H1 (cell line): Measurements from ENCODE around the gene DCDC1. TPM values are rescaled to one million over a fixed set of nuclear protein-coding genes. Genes with fewer than 3 reads are reported as not detected.

Source experiments
- CTCF ChIA-PET: fragments of 300-600 bp; sonication (Branson Sonifier 250); formaldehyde crosslinking; loops from one replicate; lab custom pipeline; 2021; ENCODE audit not compliant: partially characterized antibody; lab: Charles Lee
- POLR2A ChIA-PET: fragments of 300-600 bp; sonication (Branson Sonifier 250); formaldehyde crosslinking; loops from one replicate; lab custom pipeline; 2021; ENCODE audit warnings: inconsistent platforms; ENCODE audit not compliant: partially characterized antibody; lab: Charles Lee
- DNase-seq, 2 experiments: peaks; one replicate each; pipeline versions ENCODE4 v3.0.0 to v3.0.0-alpha.2; 2010 to 2022; ENCODE audit warnings: low spot score in 2 of 2, low read depth in 1 of 2, mixed read lengths in 1 of 2
- FAIRE-seq: peaks from 2 replicates; lab custom pipeline; 2011; peaks lifted over from hg19 to GRCh38; lab: Jason Lieb, UNC
- H2AFZ ChIP-seq: 2 replicates; pipeline ENCODE4 v1.8.1; 2012; ENCODE audit warnings: low read length, inconsistent platforms
- H2AK5ac ChIP-seq: 2 replicates; pipeline ENCODE4 v1.6.1; 2013; ENCODE audit warnings: low read depth, low read length
- H2BK120ac ChIP-seq: replicated peaks from 2 replicates; pipeline ENCODE3; 2013; ENCODE audit warnings: low read depth, low read length, inconsistent platforms
- H2BK12ac ChIP-seq: 2 replicates; pipeline ENCODE4 v1.6.1; 2013; ENCODE audit warnings: low read depth, low read length
- H2BK15ac ChIP-seq: 2 replicates; pipeline ENCODE4 v1.6.1; 2013; ENCODE audit warnings: low read length
- H2BK20ac ChIP-seq: 2 replicates; pipeline ENCODE4 v1.6.1; 2013; ENCODE audit warnings: low read length
- H2BK5ac ChIP-seq: 2 replicates; pipeline ENCODE4 v1.6.1; 2013; ENCODE audit warnings: low read depth, low read length
- H3K14ac ChIP-seq: 2 replicates; pipeline ENCODE4 v1.6.1; 2013; ENCODE audit warnings: inconsistent platforms; ENCODE audit not compliant: insufficient read length
- H3K18ac ChIP-seq: 2 replicates; pipeline ENCODE4 v1.6.1; 2013; ENCODE audit warnings: low read length; ENCODE audit errors: extremely low read depth
- H3K23ac ChIP-seq: 2 replicates; pipeline ENCODE4 v1.6.1; 2013; ENCODE audit warnings: inconsistent platforms; ENCODE audit not compliant: insufficient read length
- H3K23me2 ChIP-seq: 2 replicates; pipeline ENCODE4 v1.6.1; 2013; ENCODE audit warnings: low read depth, low read length
- H3K27ac ChIP-seq: 2 replicates; pipeline ENCODE4 v1.6.1; 2011; ENCODE audit warnings: low read depth, low read length, inconsistent platforms
- H3K27me3 ChIP-seq, 4 experiments: replicated peaks in 1 of 4; 1 replicate in 1 of 4; 2 replicates in 3 of 4; pipeline versions ENCODE4 v1.6.1 to v1.8.1; 2011 to 2013; ENCODE audit warnings: low read length in 3 of 4, mild to moderate bottlenecking in 3 of 4, inconsistent platforms in 2 of 4, mixed read lengths in 2 of 4, moderate library complexity in 1 of 4; ENCODE audit not compliant: control insufficient read depth in 3 of 4, insufficient read depth in 3 of 4; ENCODE audit errors: extremely low read depth in 1 of 4
- H3K36me3 ChIP-seq, 4 experiments: 2 replicates each; pipeline versions ENCODE4 v1.6.1 to v1.8.1; 2011 to 2013; ENCODE audit warnings: mild to moderate bottlenecking in 4 of 4, low read length in 3 of 4, moderate library complexity in 2 of 4, control low read depth in 1 of 4, inconsistent platforms in 1 of 4; ENCODE audit not compliant: insufficient read depth in 4 of 4, control insufficient read depth in 2 of 4
- H3K4ac ChIP-seq: replicated peaks from 2 replicates; pipeline ENCODE3; 2013; ENCODE audit warnings: low read length, low read depth, mixed read lengths, inconsistent platforms; ENCODE audit not compliant: insufficient read length
- H3K4me1 ChIP-seq, 4 experiments: replicated peaks in 1 of 4; 1 replicate in 1 of 4; 2 replicates in 3 of 4; pipeline versions ENCODE4 v1.6.1 to v1.8.1; 2011 to 2013; ENCODE audit warnings: low read length in 3 of 4, inconsistent platforms in 2 of 4, mixed read lengths in 1 of 4; ENCODE audit not compliant: insufficient read depth in 4 of 4, control insufficient read depth in 3 of 4
- H3K4me2 ChIP-seq, 2 experiments: 2 replicates each; pipeline versions ENCODE4 v1.6.1 to v1.8.1; 2011 to 2013; ENCODE audit warnings: low read depth in 2 of 2, low read length in 2 of 2, control low read depth in 1 of 2, inconsistent platforms in 1 of 2, mild to moderate bottlenecking in 1 of 2; ENCODE audit not compliant: insufficient read depth in 1 of 2
- H3K4me3 ChIP-seq, 4 experiments: fragments of 200-600, 300-600 bp in 1 of 4; sonication (generic), shearing (Covaris generic), sonication (Bioruptor Twin) in 1 of 4; 2 replicates each; pipeline versions ENCODE4 v1.5.1 to v1.8.1; 2011 to 2016; ENCODE audit warnings: low read length in 4 of 4, low read depth in 3 of 4, control low read depth in 2 of 4, inconsistent platforms in 2 of 4, mild to moderate bottlenecking in 2 of 4, mixed read lengths in 1 of 4, moderate library complexity in 1 of 4; ENCODE audit not compliant: insufficient read depth in 2 of 4; ENCODE audit errors: extremely low read depth in 1 of 4
- H3K56ac ChIP-seq: replicated peaks from 2 replicates; pipeline ENCODE3; 2013; ENCODE audit warnings: low read depth, mild to moderate bottlenecking, mixed read lengths, low read length, inconsistent platforms; ENCODE audit not compliant: insufficient read length
- H3K79me1 ChIP-seq: 2 replicates; pipeline ENCODE4 v1.6.1; 2013; ENCODE audit warnings: low read depth, low read length, control low read depth
- H3K79me2 ChIP-seq, 2 experiments: 2 replicates each; pipeline versions ENCODE4 v1.6.1 to v1.8.1; 2012 to 2013; ENCODE audit warnings: low read length in 2 of 2, mild to moderate bottlenecking in 2 of 2, inconsistent platforms in 1 of 2; ENCODE audit not compliant: insufficient read depth in 2 of 2, control insufficient read depth in 1 of 2
- H3K9ac ChIP-seq, 4 experiments: replicated peaks in 1 of 4; 1 replicate in 1 of 4; 2 replicates in 3 of 4; pipeline versions ENCODE4 v1.6.1 to v1.8.1; 2011 to 2013; ENCODE audit warnings: low read depth in 3 of 4, low read length in 3 of 4, control low read depth in 2 of 4, mild to moderate bottlenecking in 2 of 4, moderate library complexity in 2 of 4, inconsistent platforms in 1 of 4; ENCODE audit errors: extremely low read depth in 1 of 4
- H3K9me3 ChIP-seq, 2 experiments: 2 replicates each; pipeline versions ENCODE4 v1.6.1 to v1.8.1; 2012 to 2013; ENCODE audit warnings: mild to moderate bottlenecking in 2 of 2, moderate library complexity in 2 of 2, control low read depth in 1 of 2, inconsistent platforms in 1 of 2, low read depth in 1 of 2, low read length in 1 of 2, mixed read lengths in 1 of 2; ENCODE audit not compliant: insufficient read depth in 2 of 2
- H4K20me1 ChIP-seq, 2 experiments: replicated peaks in 1 of 2; 2 replicates each; pipeline versions ENCODE3 to v1.8.1; 2011 to 2013; ENCODE audit warnings: inconsistent platforms in 2 of 2, low read length in 2 of 2, mild to moderate bottlenecking in 1 of 2; ENCODE audit not compliant: insufficient read depth in 2 of 2, control insufficient read depth in 1 of 2
- H4K5ac ChIP-seq: 2 replicates; pipeline ENCODE4 v1.6.1; 2013; ENCODE audit warnings: low read length, low read depth, mixed read lengths, inconsistent platforms; ENCODE audit not compliant: insufficient read length
- H4K8ac ChIP-seq: 2 replicates; pipeline ENCODE4 v1.8.0; 2013; ENCODE audit warnings: mild to moderate bottlenecking, moderate library complexity, low read length, inconsistent platforms; ENCODE audit not compliant: insufficient read depth; ENCODE audit errors: extremely low read depth
- H4K91ac ChIP-seq: replicated peaks from 2 replicates; pipeline ENCODE3; 2013; ENCODE audit warnings: low read length, mixed read lengths, inconsistent platforms; ENCODE audit not compliant: insufficient read length
- CBX8 ChIP-seq: fragments of 300-800, 300-1000 bp; sonication (generic); IDR thresholded peaks from 2 replicates; pipeline ENCODE4 v1.7.1; 2016; ENCODE audit warnings: low read depth, low read length, borderline replicate concordance
- CEBPB ChIP-seq: IDR thresholded peaks from 2 replicates; pipeline ENCODE4 v1.6.1; 2012; ENCODE audit warnings: low read depth, low read length
- CTCF ChIP-seq, 3 experiments: IDR thresholded peaks; 1 replicate in 2 of 3; 2 replicates in 1 of 3; pipeline versions ENCODE4 v1.5.1 to v1.6.1; 2011; ENCODE audit warnings: low read length in 3 of 3, mild to moderate bottlenecking in 3 of 3, inconsistent platforms in 2 of 3, low read depth in 1 of 3, moderate library complexity in 1 of 3; ENCODE audit not compliant: insufficient read depth in 1 of 3; ENCODE audit errors: control extremely low read depth in 1 of 3
- JUND ChIP-seq: IDR thresholded peaks from 2 replicates; pipeline ENCODE4 v1.6.1; 2011; ENCODE audit warnings: mild to moderate bottlenecking, improper control_type of control experiment, low read length
- NANOG ChIP-seq: IDR thresholded peaks from 2 replicates; pipeline ENCODE4 v1.6.1; 2011; ENCODE audit warnings: low read length, low read depth, mild to moderate bottlenecking, inconsistent platforms; ENCODE audit not compliant: insufficient read depth, poor library complexity, severe bottlenecking
- RAD21 ChIP-seq, 2 experiments: IDR thresholded peaks in 1 of 2; conservative IDR thresholded peaks in 1 of 2; 2 replicates each; pipeline ENCODE4 v1.6.1; 2011; ENCODE audit warnings: low read depth in 2 of 2, low read length in 2 of 2, improper control_type of control experiment in 1 of 2, inconsistent platforms in 1 of 2, mild to moderate bottlenecking in 1 of 2, moderate library complexity in 1 of 2
- RFX5 ChIP-seq: IDR thresholded peaks from 2 replicates; pipeline ENCODE4 v1.6.1; 2011; ENCODE audit warnings: low read depth, low read length, improper control_type of control experiment, borderline replicate concordance
- SUZ12 ChIP-seq: fragments of 200-600 bp; sonication (generic); IDR thresholded peaks from 2 replicates; pipeline ENCODE4 v1.6.1; 2012; ENCODE audit warnings: mild to moderate bottlenecking, inconsistent platforms, low read length, moderate library complexity, mixed read lengths
- polyA plus RNA-seq, 7 experiments: library from polyadenylated mRNA; depleted of rRNA in 3 of 7; stranded (reverse) in 5 of 7; unstranded in 2 of 7; fragments of >200 nt in 5 of 7; fragments of 200-250 nt in 2 of 7; gene quantifications; 1 replicate in 5 of 7; 2 replicates in 1 of 7; 4 replicates in 1 of 7; pipeline versions ENCODE4 v1.2.1 to v1.2.3, GENCODE V29; 2011 to 2013; ENCODE audit warnings: missing spikeins in 2 of 7, mixed read lengths in 2 of 7
- total RNA-seq: library from RNA; stranded (reverse); fragmentation: NEBNext Ultra II Directional; extraction: Animal tissue kit (Norgen Biotek cat#: 25700); gene quantifications from 2 replicates; pipeline ENCODE4 v1.2.1, GENCODE V29; 2021
- TF ChIP-seq, protein P1 (sequence below): IDR thresholded peaks from 2 replicates; pipeline ENCODE4 v1.6.1; 2011; ENCODE audit warnings: low read depth, mild to moderate bottlenecking, low read length; ENCODE audit not compliant: insufficient read depth

Gene DCDC1
- total and polyA plus RNA-seq, 2 of the 8 experiments (the other 6 are each of a cell fraction or from before 2014, with no cell fraction given) = 0.15 to 0.56 TPM

GRCh38 chr11:31233425-31233824, 136.1 kb downstream of the DCDC1 start:
- Histone ChIP-seq H2BK5ac (no peak overlapping the region), H3K4me1 (peaks cover 0 to 5% (median 2%) of the 10 kb centered on the region in 4 experiments; a peak in 2 of 7 replicates), H3K56ac (no peak overlapping the region), H3K4me3 (no peak overlapping the region), H3K27ac (no peak overlapping the region), H3K36me3 (no peaks in the 10 kb centered on the region), H2BK120ac (no peak overlapping the region), H3K27me3 (no peaks in the 10 kb centered on the region), H4K8ac (no peak overlapping the region), H3K4me2 (no peak overlapping the region), H2AFZ (no peak overlapping the region), H3K9me3 (no peaks in the 10 kb centered on the region), H3K79me2 (no peaks in the 10 kb centered on the region), H4K5ac (no peak overlapping the region), H3K23me2 (no peaks in the 10 kb centered on the region), H3K14ac (no peak overlapping the region), H2BK20ac (no peak overlapping the region), H4K20me1 (no peaks in the 10 kb centered on the region), H3K4ac (no peak overlapping the region), H2BK12ac (no peak overlapping the region), H3K23ac (no peak overlapping the region), H4K91ac (no peak overlapping the region), H3K18ac (no peak overlapping the region), H2BK15ac (no peak overlapping the region), H3K9ac (no peak overlapping the region), H2AK5ac (no peak overlapping the region)
- ChIA-PET POLR2A (no interaction called here), CTCF (interaction anchor here (0.7 to 3.0 kb wide), 18 partner anchors 10 to 449 kb away, joined by 3 to 80 read pairs (median 4); no protein-coding TSS in a partner anchor)
- no peak for DNase-seq
- peak; percentile 7 for FAIRE-seq
- no peak for TF ChIP-seq SUZ12
- TF ChIP-seq, protein P1, sequence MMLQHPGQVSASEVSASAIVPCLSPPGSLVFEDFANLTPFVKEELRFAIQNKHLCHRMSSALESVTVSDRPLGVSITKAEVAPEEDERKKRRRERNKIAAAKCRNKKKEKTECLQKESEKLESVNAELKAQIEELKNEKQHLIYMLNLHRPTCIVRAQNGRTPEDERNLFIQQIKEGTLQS = no peak
- no peak for TF ChIP-seq CBX8
- TF ChIP-seq RFX5 = no peak
- TF ChIP-seq NANOG = no peak
- no peak for TF ChIP-seq JUND
- peak in 2 of 3 experiments; percentile 33 to 60; a peak in 2 of 4 replicates for TF ChIP-seq CTCF (IDR thresholded peaks at IDR 0.05; ENCODE audit: control extremely low read depth in 1 of 3, insufficient read depth in 1 of 3, low read depth in 1 of 3, low read length in 3 of 3)
- TF ChIP-seq CEBPB = no peak
- TF ChIP-seq RAD21 (IDR thresholded peaks at IDR 0.05 in 1 of 2, conservative IDR thresholded peaks at IDR 0.05 in 1 of 2; ENCODE audit: low read depth in 2 of 2, low read length in 2 of 2) = peak; percentile 39 to 52
- TF ChIP-seq, all 59 proteins: peak for 2
- no peaks in the 10 kb centered on the region for H3K79me1 ChIP-seq
